ENCODE data around the gene PLGRKT.
"Not testable (repeated sequence)": the region's sequence is repeated elsewhere in the genome, so short reads cannot be mapped to it uniquely, and the experiment has no call there.

PLGRKT gene

DNA sequence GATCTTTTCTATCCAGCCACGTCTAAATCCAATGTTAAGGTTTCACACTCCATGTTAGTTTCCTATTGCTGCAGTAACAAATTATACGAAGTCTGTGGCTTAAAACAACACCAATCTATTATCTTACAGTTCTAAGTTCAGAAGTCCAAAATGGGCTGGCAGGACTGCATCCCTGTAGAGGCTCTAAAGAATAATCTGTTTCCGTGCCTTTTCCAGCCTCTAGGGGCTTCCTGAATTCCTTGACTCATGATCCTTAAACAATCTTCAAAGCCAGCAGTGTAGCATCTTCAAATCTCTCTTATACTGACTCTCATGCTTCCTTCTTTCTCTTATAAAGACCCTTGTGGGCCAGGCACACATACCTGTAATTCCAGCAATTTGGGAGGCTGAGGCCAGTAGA lies 6.8 kb downstream of the PLGRKT start:
- no peak for DNase-seq (ENCODE audit: low read depth)

DNA sequence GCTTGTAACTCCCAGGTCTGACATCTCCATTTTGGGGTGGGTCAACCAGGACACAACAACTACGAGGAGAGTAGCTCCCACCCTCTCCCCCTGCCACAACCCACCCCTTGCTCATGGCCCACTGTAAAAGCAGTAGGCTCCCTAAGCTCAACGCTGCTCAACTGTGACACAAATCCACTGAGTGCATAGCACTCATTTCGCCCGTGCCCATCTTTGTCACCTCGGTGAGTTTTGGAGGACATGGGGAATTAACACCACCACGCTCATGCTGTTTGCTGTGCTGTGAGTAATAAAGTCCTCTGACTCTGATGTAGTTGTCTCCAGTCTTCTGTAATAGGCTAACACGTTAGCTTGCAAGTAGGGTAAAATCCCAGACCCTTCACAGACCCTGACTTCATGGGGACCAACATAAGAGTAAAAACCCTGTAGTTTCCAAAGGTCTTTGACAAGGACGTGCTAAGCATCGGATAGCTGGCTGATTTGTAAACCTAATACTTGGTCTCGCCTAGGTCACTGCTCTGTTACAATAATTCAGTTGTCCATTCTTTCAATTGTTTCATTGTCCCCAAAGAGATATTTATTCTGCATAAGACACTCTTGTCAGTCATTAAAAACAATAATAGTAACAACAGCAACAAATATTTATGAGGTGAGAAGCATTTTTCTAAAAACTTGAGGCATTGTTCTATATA lies 7.7 kb downstream of the PLGRKT start:
- no peak for DNase-seq (ENCODE audit: low read depth)

DNA sequence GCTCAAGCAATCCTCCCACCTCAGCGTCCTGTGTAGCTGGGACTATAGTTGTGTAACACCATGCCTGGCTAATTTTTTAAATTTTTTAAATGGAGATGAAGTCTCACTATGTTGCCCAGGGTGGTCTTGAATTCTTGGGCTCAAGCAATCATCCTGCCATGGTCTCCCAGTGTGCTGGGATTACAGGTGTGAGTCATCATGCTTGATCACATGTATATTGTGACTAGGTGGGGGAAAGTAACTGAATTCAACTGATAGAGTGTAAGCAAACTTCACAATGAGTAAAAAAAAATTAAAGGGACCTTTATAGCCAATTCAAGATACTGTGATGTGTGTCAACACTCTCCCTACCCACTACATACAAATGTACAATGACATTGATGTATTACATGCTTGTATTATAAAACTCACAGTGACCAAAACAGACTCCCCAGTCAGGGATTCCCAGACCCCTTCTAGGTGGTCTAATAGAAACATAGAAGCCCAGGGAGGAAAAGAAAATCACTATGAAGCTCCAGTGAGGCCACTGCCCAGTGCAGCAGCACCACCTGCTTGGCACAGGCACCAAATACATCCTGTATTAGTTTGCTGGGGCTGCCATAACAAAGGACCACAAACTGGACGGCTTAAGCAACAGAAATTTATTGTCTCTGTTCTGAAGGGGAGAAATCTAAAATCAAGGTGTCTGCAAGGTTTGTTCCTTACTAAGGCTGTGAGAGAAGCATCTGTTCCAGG lies 8.8 kb downstream of the PLGRKT start:
- no peak for DNase-seq (ENCODE audit: low read depth)

DNA sequence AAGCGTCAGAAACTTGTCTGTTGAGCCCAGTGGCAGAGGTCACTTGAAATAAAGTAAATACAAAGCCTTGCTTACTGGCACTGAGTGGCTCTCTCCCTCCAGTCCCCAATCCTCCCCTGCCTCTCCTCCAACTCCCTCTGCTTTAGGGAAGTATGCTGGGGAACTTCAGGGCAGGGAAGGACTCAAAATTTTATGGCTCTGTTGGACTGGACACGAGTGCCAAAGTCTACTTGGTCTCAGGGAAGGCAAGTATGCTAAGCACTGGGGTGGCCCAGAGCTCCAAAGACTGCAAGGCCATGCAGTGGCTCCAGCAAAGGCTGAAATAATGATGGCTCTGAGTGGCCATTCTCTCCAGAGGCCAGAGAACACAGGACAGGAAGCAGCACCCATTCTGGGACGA lies 9.6 kb downstream of the PLGRKT start:
- no peak for DNase-seq (ENCODE audit: low read depth)

DNA sequence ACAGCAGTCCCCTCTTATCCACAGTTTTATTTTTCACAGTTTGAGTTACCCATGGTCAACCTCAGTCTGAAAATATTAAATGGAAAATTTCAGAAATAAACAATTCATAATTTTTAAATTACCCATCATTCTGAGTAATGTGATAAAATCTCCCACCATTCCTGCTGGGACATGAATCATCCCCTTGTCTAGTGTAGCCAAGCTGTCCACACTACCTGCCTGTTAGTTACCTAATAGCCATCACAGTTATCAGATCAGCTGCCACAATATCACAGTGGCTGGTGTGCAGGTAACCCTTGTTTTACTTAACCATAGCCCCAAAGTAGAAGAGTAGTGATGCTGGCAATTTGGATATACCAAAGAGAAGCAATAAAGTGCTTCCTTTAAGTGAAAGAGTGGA lies 10.7 kb downstream of the PLGRKT start:
- DNase-seq (ENCODE audit: low read depth): no peak

DNA sequence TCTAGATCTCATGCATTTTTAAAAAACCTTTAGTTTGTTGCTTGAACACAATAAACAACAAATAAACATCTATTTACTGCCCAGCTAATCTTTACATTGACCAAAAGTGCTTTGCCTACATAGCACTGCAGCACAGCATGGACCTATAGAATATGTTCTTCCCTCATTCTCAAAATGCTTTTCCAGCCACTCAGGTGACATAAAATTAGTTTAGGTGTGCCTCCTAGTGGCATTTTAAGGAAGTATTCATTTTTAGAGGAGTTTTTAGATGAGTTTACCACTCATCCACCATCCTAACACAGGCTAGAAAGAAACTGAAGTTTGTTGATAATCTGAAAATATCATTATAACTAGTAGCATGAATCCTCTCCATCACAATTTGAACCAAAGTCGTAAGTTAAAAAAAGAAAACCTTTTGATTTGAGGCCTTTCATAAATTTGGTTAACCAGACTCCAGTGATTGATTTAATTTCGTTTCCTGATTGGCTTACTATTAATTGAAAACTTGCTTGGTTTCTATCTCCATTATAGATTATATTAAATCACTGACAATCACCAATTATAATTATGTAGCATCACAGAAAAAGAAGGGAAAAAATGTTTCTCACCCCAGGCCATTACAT lies 12.6 kb downstream of the PLGRKT start:
- DNase-seq (ENCODE audit: low read depth): no peak

DNA sequence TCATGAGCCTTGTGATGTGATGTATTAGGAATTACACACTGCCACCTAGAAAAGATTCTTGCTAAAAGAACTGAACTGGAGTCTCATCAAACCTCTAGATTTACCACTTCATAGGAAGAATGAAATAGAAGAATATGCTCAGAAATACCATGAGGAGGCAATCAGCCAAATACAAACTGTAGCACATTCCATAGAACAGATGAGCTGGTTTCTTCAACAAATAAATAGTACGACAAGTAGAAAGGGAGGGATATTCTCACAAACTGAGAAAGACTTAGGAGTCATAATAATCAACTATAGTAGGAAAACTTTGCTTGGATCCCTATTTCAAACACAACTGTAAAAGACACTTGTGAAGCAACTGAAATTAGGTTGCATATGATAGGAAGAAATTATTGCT lies 15.4 kb downstream of the PLGRKT start:
- DNase-seq (ENCODE audit: low read depth): no peak

DNA sequence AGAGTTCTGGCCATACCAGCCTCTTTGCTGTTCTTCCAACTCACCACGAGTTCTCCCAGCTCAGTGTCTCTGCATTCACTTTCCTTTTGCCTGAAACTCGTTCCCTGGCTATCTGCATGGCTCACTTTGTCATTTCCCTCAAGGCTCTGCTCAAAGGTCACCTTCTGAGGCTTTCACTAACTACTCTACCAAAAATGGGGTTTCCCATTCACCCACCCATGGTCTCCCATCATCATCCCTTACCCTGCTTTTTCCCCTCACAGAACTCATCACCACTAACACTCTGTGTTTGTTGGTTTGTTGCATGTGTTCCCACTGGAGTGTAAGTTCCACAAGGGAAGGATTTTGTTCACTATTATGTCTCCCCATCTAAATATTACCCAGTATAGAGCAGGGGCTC lies 16.6 kb downstream of the PLGRKT start:
- no peak for DNase-seq (ENCODE audit: low read depth)

DNA sequence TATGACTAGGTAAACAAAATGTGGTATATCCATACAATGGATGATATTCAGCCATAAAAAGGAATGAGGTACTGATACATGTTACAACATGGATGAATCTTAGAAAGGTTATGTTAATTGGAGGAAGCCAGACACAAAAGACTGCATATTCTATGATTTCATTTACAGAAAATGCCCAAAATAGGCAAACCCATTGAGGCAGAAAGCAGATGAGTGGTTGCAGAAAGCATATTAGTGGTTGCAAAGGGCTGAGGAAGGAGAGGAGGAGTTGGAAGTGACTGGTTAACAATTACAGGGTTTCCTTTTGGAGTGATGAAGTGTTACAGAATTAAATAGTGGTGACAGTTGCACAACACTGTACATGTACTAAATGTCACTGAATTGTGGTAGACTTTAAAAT lies 17.7 kb downstream of the PLGRKT start:
- DNase-seq (ENCODE audit: low read depth): no peak

DNA sequence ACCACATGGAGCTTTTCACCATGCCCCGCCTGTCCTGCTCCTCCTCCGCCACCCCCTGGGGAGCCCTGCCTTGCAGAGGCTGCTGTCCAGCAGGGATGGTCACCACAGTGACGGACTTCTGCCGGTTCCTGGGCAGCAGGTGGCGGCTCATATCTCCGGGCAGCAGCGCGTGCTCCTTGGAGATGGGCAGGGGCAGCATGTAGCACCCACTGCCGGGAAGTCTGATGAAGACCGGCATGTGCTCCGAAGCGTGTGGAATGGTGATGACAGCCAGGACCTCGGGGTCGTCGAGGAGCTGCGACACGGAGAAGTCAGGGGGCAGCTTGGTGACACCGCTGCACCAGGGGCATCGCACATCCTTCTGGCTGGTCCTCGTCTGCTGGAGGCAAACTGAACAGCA lies 19.2 kb downstream of the PLGRKT start:
- no peak for DNase-seq (ENCODE audit: low read depth)

DNA sequence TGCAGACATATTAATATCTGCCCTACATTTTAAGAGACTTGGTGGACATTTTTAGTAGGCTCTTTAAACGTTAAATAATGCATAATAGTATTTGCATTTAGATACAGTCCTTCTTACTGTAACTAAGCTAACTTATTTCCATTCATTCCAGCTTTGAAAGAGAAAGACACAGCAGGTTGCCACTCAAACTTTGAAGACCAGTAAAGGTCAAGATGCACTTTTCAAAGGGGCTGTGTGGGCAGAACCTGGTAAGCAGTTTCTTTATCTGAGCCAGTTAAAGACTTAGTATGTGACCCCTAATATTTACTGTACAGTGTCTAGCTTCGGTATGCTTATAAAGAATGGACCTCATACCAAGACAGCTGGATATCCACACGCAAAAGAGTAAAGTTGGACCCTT lies 20.8 kb downstream of the PLGRKT start:
- no peak for DNase-seq (ENCODE audit: low read depth)

DNA sequence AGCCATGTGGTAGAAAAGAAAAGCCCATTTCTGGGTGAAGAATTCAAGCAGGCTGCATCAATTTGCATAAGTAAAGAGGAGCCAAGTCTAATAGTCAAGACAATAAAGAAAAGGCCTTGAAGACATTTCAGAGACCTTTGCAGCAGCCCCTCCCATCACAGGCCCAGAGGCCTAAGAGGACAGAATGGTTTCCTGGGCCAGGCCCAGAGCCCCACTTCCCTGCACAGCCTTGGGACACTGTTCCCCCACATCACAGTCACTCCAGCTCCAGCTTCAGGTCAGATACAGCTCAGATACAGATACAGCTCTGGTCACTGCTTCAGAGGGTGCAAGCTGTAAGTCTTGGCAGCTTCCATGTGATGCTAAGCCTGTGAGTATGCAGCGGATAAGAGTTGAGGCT lies 29.1 kb downstream of the PLGRKT start:
- no peak for DNase-seq (ENCODE audit: low read depth)

DNA sequence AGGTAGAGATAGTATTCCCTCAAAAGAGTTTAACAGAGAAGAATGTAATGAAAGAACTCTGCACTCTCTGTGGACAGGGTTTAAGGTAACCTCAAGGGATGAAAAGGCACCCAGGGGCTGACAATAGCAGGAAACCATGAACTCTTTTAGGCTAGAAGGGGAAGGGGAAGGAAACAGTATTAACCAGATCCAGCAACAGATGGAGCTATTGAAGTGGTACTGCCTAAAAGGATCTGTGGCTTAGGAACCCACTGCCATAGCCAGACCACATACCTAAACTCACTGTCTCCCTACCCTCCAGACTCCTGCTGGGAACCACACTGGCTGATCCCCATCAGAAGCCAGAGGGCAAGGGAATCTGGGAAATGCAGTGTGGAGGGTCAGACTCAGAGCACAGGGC lies 35.5 kb downstream of the PLGRKT start:
- no peak for DNase-seq (ENCODE audit: low read depth)

DNA sequence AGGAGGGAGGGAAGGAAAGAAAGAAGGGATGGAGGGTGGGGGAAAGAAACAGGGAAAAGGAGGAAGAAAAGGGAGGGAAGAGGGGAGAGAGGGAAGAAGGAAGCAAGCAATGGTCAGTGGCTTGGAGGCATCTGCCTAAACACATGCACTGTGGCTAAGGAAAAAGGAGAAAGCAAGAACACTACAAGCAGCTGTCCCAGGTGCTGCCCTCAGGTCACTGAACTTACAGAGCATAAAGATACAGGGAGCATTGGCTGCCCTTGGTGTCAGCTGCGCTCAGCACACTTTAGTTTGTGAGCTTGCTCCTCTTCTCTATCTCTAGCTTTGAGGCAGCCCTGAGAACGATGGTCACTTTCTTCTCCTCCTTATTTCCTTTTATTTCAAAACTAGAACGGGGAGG lies 40.2 kb downstream of the PLGRKT start:
- DNase-seq (ENCODE audit: low read depth): not testable (repeated sequence)

DNA sequence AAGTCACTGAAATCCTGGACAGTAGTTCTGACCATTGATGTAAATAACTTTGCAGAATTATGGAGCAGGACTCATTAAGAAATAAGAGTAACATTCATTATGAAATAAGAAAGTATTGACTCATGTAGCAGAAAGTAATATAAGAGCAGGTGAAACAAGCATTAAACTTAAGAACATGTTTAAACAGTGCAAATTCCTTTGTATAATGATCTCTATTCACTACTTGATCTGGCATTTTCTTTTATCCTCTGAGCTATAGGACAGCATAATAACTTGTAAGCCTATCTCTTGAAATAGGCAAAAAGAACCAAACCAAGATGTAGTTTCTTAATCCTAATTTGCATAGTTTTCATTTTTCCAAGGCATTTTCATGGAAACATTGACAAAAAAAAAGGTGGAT lies 42.3 kb downstream of the PLGRKT start:
- DNase-seq (ENCODE audit: low read depth): no peak

DNA sequence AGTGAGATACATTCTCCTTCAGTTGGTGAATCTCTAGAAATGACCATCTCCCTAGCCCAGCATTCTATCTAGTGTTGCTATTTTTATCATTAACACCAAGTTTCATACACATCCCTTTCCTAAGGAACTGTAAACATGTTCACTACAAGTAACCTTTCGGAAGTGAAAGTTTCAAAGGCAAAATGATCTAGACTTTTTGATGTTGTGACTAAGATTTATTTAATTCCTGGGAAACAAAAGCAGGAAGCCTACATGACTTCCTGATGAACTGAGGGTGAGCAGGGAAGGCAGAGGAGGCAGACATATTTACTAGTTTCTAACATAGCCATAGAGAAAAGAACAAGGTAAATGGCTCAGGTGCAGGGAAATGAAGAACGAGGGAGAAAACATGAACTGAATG lies 43.7 kb downstream of the PLGRKT start:
- not testable (repeated sequence) for DNase-seq (ENCODE audit: low read depth)

DNA sequence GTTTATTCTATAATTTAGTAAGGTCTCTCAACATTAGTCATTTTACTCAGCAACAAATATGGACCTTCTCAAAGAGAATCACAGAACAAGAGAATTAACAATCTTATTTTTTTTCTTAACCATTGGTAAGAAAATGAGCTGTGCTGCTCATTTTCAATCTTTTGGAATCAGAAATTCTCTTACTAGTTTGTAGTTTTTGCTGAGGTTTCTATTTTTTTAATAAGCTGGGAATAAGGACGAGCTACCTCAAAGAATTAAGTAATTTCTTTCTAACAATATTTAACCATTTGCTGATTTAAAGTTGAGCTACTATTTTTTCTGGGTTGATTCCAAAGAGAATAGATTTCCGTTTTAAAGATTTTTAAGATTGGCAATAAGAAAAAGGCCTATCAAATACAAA lies 44.2 kb downstream of the PLGRKT start:
- DNase-seq (ENCODE audit: low read depth): no peak

DNA sequence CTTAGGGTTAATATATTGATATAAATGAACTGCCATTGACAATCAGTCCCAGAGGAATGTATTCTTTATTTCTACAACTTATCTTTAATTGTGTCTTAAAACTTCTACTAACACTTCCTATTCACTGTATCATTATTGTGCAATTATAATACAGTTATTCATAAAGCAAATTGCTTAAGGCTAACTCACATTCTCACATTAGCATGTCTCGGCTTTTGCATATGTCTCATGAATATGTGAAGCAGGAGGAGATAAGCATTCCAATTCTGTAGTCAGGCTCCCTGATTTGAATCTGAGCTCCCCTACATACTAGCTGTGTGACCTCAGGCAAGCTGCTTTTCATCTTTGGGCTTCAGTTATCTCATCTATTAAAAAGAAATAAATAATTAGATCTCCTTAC lies 45.4 kb downstream of the PLGRKT start:
- no peak for DNase-seq (ENCODE audit: low read depth)

DNA sequence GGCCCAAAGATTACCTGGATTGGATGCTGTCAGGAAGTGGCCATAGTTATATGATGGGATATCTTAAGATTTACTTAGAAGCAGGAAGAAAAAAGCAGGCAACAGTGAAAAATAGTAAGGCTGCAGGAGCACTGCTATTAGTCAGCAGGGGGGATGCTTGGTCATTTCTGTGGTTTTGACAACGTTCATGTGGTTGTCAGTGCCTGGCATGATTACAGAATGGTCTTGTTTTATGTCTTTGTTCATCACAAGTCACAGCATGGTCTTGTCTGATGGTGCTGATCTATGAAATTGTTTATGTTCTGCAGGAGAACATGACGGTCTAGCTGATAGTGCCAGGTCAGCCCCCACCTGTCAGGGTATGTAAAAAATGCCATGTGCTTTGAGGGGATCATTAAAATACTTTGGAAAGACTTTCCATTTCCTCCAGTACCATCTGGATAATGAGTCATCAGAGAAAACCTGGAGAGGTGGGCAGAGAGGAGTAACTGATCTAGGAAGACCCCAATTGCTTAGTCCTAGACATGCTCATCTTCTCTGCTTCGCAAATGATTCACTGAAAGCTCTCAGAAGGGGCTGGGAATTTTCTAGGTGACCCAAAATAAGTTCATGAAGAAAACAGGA lies 48.5 kb downstream of the PLGRKT start:
- no peak for DNase-seq (ENCODE audit: low read depth)

DNA sequence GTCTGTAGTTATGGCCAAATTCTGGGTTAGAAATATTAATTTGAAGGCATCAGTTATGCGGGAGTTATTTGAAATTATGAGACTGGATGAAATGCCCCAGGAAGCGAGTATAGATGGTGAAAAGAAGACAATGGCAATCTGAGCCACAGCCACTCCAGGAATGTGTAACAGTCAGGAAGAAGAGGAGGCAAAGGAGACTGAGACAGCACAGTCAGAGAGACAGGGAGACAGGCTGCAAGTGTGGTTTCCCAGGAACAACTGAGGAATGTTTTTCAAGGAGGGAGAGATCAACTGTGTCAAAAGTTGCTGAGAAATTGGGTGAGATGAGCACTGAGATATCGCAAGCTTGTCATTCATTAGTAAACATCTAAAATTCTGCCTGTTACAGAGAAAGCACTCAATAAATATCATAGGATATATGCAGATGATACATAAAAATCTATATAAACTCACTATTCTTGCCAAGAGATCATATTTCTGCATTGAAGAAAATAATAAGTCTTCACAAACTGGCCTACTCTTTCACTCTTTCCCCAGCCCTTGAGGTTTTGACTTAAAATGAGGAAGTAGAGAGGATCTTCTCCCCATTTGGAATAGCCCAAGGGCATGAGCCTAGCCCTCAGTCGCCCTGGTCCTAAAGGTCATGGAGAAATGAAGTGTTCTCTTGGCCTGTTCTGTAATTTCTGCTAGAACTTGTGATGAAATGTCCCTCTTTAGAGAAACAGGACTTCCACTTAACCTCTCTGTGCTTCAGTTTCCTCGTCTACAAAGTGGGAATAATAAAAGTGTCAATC lies 49.5 kb downstream of the PLGRKT start:
- no peak for DNase-seq (ENCODE audit: low read depth)

DNA sequence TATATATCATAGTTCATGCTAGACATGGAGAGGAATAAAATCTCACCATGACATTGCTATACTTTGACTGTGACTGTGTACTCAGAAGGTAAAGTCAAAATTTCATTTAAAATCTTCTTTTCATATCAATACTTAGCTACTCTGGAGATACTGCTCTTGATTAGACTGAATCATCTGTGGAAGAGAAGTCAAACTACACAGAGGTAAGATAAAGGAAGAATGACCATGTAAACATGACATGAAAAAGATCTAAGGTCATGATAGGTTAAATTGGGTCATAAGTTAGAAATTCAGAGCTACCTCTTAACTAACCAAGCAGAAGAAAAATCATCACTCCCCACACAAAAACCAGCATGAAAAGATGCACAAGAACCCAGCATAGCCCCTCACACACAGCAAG lies 53.3 kb downstream of the PLGRKT start:
- no peak for DNase-seq (ENCODE audit: low read depth)

DNA sequence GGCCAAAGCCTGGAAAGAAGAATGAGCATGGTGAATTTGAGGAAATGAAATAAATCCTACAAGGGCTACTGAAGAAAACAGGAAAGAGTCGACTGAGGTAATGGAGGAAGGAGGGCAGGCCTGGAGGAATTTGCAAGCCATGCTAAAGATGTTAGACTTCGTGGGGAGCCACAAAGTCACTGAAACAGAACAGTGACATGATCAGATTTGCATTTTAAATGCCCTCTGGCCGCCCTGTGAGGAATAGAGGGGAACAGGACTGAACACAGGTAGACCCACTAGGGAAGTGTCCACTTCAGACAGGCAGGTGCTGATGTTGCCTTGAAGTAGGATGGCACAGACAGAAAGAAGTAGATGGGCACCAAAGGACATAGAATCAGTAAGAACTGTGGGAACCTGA lies 55.2 kb downstream of the PLGRKT start:
- no peak for DNase-seq (ENCODE audit: low read depth)

All from stimulated activated CD4-positive, alpha-beta T cell treated with anti-CD3 and anti-CD28 coated beads, Interleukin-2, amount 100 ng/mL, for 4 hours (primary cell).